ENCODE results near the gene TRAP1.

GRCh38 chr16:3662601-3663000, 54.7 kb downstream of the TRAP1 start:
- TF ChIP-seq POLR2A (IDR thresholded peaks at IDR 0.05) (no peak), POLR2AphosphoS5 (IDR thresholded peaks at IDR 0.05) (no peak)

Measured in stomach (tissue), 4 donors.